ENCODE data around the gene COX6B2. TPM values are rescaled to one million over a fixed set of nuclear protein-coding genes. Genes with fewer than 3 reads are reported as not detected.

Gene COX6B2
- total RNA-seq, 1 experiment from 2014 or later: not detected

- no peak for DNase-seq (ENCODE audit: low read depth)
Observed at GRCh38 chr19:55362174-55362989, 7.9 kb upstream of the COX6B2 start.

- DNase-seq (ENCODE audit: low read depth): no peak
Observed at GRCh38 chr19:55360902-55361301, 6.4 kb upstream of the COX6B2 start.

GRCh38 chr19:55358943-55359908, 4.7 kb upstream of the COX6B2 start:
- no peak for DNase-seq (ENCODE audit: low read depth)

- DNase-seq (ENCODE audit: low read depth): no peak
Observed at GRCh38 chr19:55358493-55358892, 4.0 kb upstream of the COX6B2 start.

- DNase-seq (ENCODE audit: low read depth): no peak
Observed at GRCh38 chr19:55355213-55355821, 798 bp upstream of the COX6B2 start.

GRCh38 chr19:55353803-55354697, 469 bp downstream of the COX6B2 start:
- peak; percentile 73 for DNase-seq (ENCODE audit: low read depth)

GRCh38 chr19:55353356-55353802, 1.1 kb downstream of the COX6B2 start:
- DNase-seq (ENCODE audit: low read depth): no peak

GRCh38 chr19:55352549-55353145, 1.9 kb downstream of the COX6B2 start:
- DNase-seq (ENCODE audit: low read depth): no peak

GRCh38 chr19:55352040-55352439, 2.5 kb downstream of the COX6B2 start:
- peak; percentile 65 for DNase-seq (ENCODE audit: low read depth)

- no peak for DNase-seq (ENCODE audit: low read depth)
Observed at GRCh38 chr19:55350620-55351315, 3.8 kb downstream of the COX6B2 start.

- no peak for DNase-seq (ENCODE audit: low read depth)
Observed at GRCh38 chr19:55348317-55349034, 6.0 kb downstream of the COX6B2 start.

- DNase-seq (ENCODE audit: low read depth): no peak
Observed at GRCh38 chr19:55347442-55348009, 7.0 kb downstream of the COX6B2 start.

- DNase-seq (ENCODE audit: low read depth): no peak
Observed at GRCh38 chr19:55346725-55347441, 7.6 kb downstream of the COX6B2 start.

GRCh38 chr19:55345818-55346724, 8.4 kb downstream of the COX6B2 start:
- DNase-seq (ENCODE audit: low read depth): peak; percentile 54

GRCh38 chr19:55345101-55345817, 9.3 kb downstream of the COX6B2 start:
- no peak for DNase-seq (ENCODE audit: low read depth)

- DNase-seq (ENCODE audit: low read depth): no peak
Observed at GRCh38 chr19:55344444-55344843, 10.1 kb downstream of the COX6B2 start.

Measured in Daoy (cell line).